Measurements from ENCODE around the gene DLG3.

The DLG3 gene

DNA sequence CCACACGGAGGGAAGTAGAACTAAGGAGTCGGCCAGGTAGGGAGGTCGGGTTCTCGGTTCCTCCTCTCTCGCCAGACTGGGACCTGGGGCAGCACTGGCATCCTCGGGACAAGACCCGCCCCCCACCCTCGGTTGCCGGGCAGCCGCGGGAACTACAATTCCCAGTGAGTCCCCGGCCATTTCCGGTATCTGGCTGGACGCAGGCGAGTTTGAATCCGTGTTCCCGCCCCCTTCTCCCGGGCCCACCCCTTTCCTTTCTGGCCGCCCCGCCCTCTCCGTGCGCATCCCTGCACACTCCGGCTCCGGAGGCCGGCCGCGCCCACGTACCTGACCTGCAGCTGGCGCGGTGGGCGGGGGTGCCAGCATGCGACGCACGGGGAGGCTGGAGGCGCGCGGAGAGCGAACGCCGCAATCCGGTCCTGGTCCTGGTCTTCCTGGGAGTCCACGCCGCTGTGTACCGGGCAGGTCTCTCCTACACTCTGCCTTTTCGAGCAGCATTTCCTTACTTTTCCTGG is 10.2 kb upstream of the DLG3 start:
- Histone ChIP-seq H3K4me1 (ENCODE audit: control insufficient read depth, insufficient read depth, low read depth, low read length) (peaks cover 7% of the 10 kb centered on the region), H3K18ac (ENCODE audit: low read depth in 1 of 2, low read length in 2 of 2) (peak overlapping the region; percentile 21 to 90), H3K9ac (ENCODE audit: low read length) (peak overlapping the region; percentile 90), H2AFZ (ENCODE audit: low read depth, low read length) (peak overlapping the region; percentile 95), H3K4me3 (ENCODE audit: insufficient read depth in 1 of 2, low read depth in 1 of 2, low read length in 2 of 2) (peak overlapping the region; percentile 76 to 93), H3K27ac (ENCODE audit: low read length, poor library complexity, severe bottlenecking) (no peak overlapping the region), H2BK120ac (ENCODE audit: low read depth, low read length) (no peak overlapping the region), H2BK12ac (ENCODE audit: low read length in 2 of 2) (no peak overlapping the region), H3K4ac (ENCODE audit: low read depth in 1 of 2, low read length in 2 of 2) (peak overlapping the region in 1 of 2 experiments; percentile 49), H3K23ac (ENCODE audit: low read length in 2 of 2) (peak overlapping the region in 1 of 2 experiments; percentile 23), H3K4me2 (ENCODE audit: low read length, poor library complexity, severe bottlenecking) (peak overlapping the region; percentile 74), H4K91ac (ENCODE audit: low read length) (no peak overlapping the region), H3K36me3 (ENCODE audit: control insufficient read depth in 1 of 2, insufficient read depth in 2 of 2, low read depth in 1 of 2, low read length in 2 of 2) (no peaks in the 10 kb centered on the region), H3K9me3 (ENCODE audit: control insufficient read depth, low read length) (no peaks in the 10 kb centered on the region), H3K27me3 (ENCODE audit: control insufficient read depth in 1 of 2, insufficient read depth in 1 of 2, low read length in 2 of 2) (peaks cover 0 to 35% of the 10 kb centered on the region in 2 experiments), H3K79me1 (replicated peaks; ENCODE audit: low read length, poor library complexity, severe bottlenecking) (no peaks in the 10 kb centered on the region), H2BK5ac (ENCODE audit: low read depth, low read length, poor library complexity, severe bottlenecking) (no peak overlapping the region), H4K8ac (ENCODE audit: low read length) (peak overlapping the region; percentile 69), H2BK15ac (ENCODE audit: low read depth, poor library complexity, severe bottlenecking) (no peak overlapping the region), H2AK5ac (ENCODE audit: low read length, severe bottlenecking) (no peak overlapping the region), H3K14ac (ENCODE audit: low read length in 2 of 2) (peak overlapping the region in 1 of 2 experiments; percentile 60)
- under 1% methylated on average over 34 of the region's 45 CpGs for WGBS
- DNase-seq: peak; percentile 82

DNA sequence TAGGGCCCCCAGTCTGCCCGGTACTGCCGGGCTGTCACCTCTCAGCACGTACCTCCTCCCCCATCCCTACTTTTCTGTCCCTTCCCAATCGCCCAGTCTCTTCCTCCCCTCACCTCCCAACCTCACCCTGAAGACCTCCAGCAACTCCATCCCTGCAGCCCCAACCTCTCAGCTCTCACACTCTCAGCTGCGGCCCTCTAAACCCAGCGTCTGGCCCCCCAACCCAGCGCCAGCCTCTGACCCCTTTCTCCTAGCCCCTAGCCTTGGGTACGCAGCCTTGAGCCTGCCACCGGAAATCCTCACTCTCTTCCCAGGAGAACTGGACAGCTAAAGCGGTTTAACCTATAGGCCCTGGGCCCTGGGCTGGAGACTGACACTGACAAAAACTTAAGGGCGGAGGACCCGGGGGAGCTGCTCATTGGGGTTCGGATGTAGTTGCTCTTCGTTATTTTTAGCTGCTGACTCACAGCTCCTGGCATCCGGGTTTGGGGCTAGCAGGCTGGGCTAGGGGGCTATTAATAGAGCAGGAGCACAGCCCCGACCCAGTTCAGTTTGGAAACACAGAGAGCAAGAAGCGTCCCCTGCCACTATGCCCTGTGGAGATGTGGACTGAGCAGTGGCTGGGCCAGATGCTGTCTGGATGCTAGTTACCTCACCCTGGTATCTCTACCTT is 9.6 kb upstream of the DLG3 start:
- Histone ChIP-seq H4K8ac (ENCODE audit: low read length) (peak overlapping the region; percentile 19), H2BK5ac (ENCODE audit: low read depth, low read length, poor library complexity, severe bottlenecking) (no peak overlapping the region), H3K14ac (ENCODE audit: low read length in 2 of 2) (peak overlapping the region in 1 of 2 experiments; percentile 60), H2AFZ (ENCODE audit: low read depth, low read length) (no peak overlapping the region), H3K9me3 (ENCODE audit: control insufficient read depth, low read length) (no peaks in the 10 kb centered on the region), H2BK120ac (ENCODE audit: low read depth, low read length) (peak overlapping the region; percentile 27), H3K4me1 (ENCODE audit: control insufficient read depth, insufficient read depth, low read depth, low read length) (peaks cover 7% of the 10 kb centered on the region), H3K27ac (ENCODE audit: low read length, poor library complexity, severe bottlenecking) (no peak overlapping the region), H3K27me3 (ENCODE audit: control insufficient read depth in 1 of 2, insufficient read depth in 1 of 2, low read length in 2 of 2) (peaks cover 0 to 34% of the 10 kb centered on the region in 2 experiments), H3K36me3 (ENCODE audit: control insufficient read depth in 1 of 2, insufficient read depth in 2 of 2, low read depth in 1 of 2, low read length in 2 of 2) (no peaks in the 10 kb centered on the region), H4K91ac (ENCODE audit: low read length) (no peak overlapping the region), H3K79me1 (replicated peaks; ENCODE audit: low read length, poor library complexity, severe bottlenecking) (no peaks in the 10 kb centered on the region), H3K18ac (ENCODE audit: low read depth in 1 of 2, low read length in 2 of 2) (peak overlapping the region; percentile 11 to 78), H2BK15ac (ENCODE audit: low read depth, poor library complexity, severe bottlenecking) (peak overlapping the region; percentile 33), H3K23ac (ENCODE audit: low read length in 2 of 2) (peak overlapping the region in 1 of 2 experiments; percentile 23), H3K9ac (ENCODE audit: low read length) (peak overlapping the region; percentile 86), H2AK5ac (ENCODE audit: low read length, severe bottlenecking) (no peak overlapping the region), H2BK12ac (ENCODE audit: low read length in 2 of 2) (peak overlapping the region in 1 of 2 experiments; percentile 18), H3K4ac (ENCODE audit: low read depth in 1 of 2, low read length in 2 of 2) (peak overlapping the region in 1 of 2 experiments; percentile 49), H3K4me2 (ENCODE audit: low read length, poor library complexity, severe bottlenecking) (peak overlapping the region; percentile 74), H3K4me3 (ENCODE audit: insufficient read depth in 1 of 2, low read depth in 1 of 2, low read length in 2 of 2) (peak overlapping the region; percentile 76 to 93)
- DNase-seq: peak; percentile 75
- WGBS: 6% methylated on average over 17 of the region's 17 CpGs

DNA sequence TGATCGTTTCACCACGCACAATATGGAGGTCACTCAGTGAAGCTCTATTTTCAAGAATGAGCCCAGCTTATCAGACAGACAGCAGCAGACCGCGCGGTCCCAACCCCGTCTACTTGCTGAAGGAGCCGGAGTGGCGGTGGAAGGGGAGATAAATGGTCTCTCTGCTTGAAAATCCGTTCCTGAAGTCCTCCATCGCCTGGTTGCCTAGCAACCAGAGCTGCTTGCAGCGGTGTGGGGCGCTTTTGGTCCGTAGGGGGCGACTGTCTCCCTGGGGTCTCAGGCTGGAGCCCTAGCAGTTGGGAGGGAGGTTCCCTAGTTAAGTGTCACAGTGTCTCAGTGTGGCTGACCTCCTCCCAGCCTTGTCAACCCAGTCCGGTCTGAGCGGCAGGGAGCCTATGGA is 8.3 kb upstream of the DLG3 start:
- Histone ChIP-seq H3K36me3 (ENCODE audit: control insufficient read depth in 1 of 2, insufficient read depth in 2 of 2, low read depth in 1 of 2, low read length in 2 of 2) (no peaks in the 10 kb centered on the region), H3K4me3 (ENCODE audit: insufficient read depth in 1 of 2, low read depth in 1 of 2, low read length in 2 of 2) (no peak overlapping the region), H2BK5ac (ENCODE audit: low read depth, low read length, poor library complexity, severe bottlenecking) (no peak overlapping the region), H3K27me3 (ENCODE audit: control insufficient read depth in 1 of 2, insufficient read depth in 1 of 2, low read length in 2 of 2) (peaks cover 3 to 37% of the 10 kb centered on the region in 2 experiments), H4K8ac (ENCODE audit: low read length) (no peak overlapping the region), H3K27ac (ENCODE audit: low read length, poor library complexity, severe bottlenecking) (no peak overlapping the region), H3K23ac (ENCODE audit: low read length in 2 of 2) (no peak overlapping the region), H3K4ac (ENCODE audit: low read depth in 1 of 2, low read length in 2 of 2) (no peak overlapping the region), H2AK5ac (ENCODE audit: low read length, severe bottlenecking) (no peak overlapping the region), H3K14ac (ENCODE audit: low read length in 2 of 2) (no peak overlapping the region), H2AFZ (ENCODE audit: low read depth, low read length) (no peak overlapping the region), H2BK120ac (ENCODE audit: low read depth, low read length) (no peak overlapping the region), H3K9me3 (ENCODE audit: control insufficient read depth, low read length) (no peaks in the 10 kb centered on the region), H3K4me1 (ENCODE audit: control insufficient read depth, insufficient read depth, low read depth, low read length) (peaks cover 7% of the 10 kb centered on the region), H3K9ac (ENCODE audit: low read length) (no peak overlapping the region), H2BK15ac (ENCODE audit: low read depth, poor library complexity, severe bottlenecking) (no peak overlapping the region), H4K91ac (ENCODE audit: low read length) (no peak overlapping the region), H3K79me1 (replicated peaks; ENCODE audit: low read length, poor library complexity, severe bottlenecking) (no peaks in the 10 kb centered on the region), H2BK12ac (ENCODE audit: low read length in 2 of 2) (no peak overlapping the region), H3K4me2 (ENCODE audit: low read length, poor library complexity, severe bottlenecking) (no peak overlapping the region), H3K18ac (ENCODE audit: low read depth in 1 of 2, low read length in 2 of 2) (no peak overlapping the region)
- 37% methylated on average over 16 of the region's 16 CpGs for WGBS
- DNase-seq: peak; percentile 8

DNA sequence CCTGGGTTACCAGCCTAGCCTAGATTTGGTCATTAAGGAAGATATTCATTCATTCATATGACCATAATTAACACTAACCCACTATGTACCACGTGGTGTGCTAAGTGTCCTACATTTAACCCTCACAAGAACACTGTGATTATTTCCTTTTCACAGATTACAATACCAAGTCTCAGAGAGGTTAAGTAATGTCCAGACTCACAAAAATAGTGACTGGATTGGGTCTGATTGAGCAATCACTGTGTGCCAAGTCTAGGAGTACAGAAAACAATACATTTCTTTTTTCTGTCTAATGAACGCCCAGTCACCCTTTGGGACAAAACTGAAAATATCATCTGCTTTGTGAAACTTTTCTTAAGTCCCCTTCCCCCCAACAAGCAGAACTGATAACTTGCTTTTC is 7.6 kb upstream of the DLG3 start:
- H4K8ac ChIP-seq (ENCODE audit: low read length): no peak overlapping the region
- peaks cover 7% of the 10 kb centered on the region for H3K4me1 ChIP-seq (ENCODE audit: control insufficient read depth, insufficient read depth, low read depth, low read length)
- no peak overlapping the region for H4K91ac ChIP-seq (ENCODE audit: low read length)
- no peak overlapping the region for H3K23ac ChIP-seq (ENCODE audit: low read length in 2 of 2)
- H3K36me3 ChIP-seq (ENCODE audit: control insufficient read depth in 1 of 2, insufficient read depth in 2 of 2, low read depth in 1 of 2, low read length in 2 of 2): no peaks in the 10 kb centered on the region
- H3K4me3 ChIP-seq (ENCODE audit: insufficient read depth in 1 of 2, low read depth in 1 of 2, low read length in 2 of 2): no peak overlapping the region
- H2BK120ac ChIP-seq (ENCODE audit: low read depth, low read length): no peak overlapping the region
- no peaks in the 10 kb centered on the region for H3K79me1 ChIP-seq (replicated peaks; ENCODE audit: low read length, poor library complexity, severe bottlenecking)
- H3K9me3 ChIP-seq (ENCODE audit: control insufficient read depth, low read length): no peaks in the 10 kb centered on the region
- no peak overlapping the region for H3K4me2 ChIP-seq (ENCODE audit: low read length, poor library complexity, severe bottlenecking)
- no peak overlapping the region for H3K18ac ChIP-seq (ENCODE audit: low read depth in 1 of 2, low read length in 2 of 2)
- no peak overlapping the region for H2BK5ac ChIP-seq (ENCODE audit: low read depth, low read length, poor library complexity, severe bottlenecking)
- H3K4ac ChIP-seq (ENCODE audit: low read depth in 1 of 2, low read length in 2 of 2): no peak overlapping the region
- DNase-seq: no peak
- no peak overlapping the region for H2AK5ac ChIP-seq (ENCODE audit: low read length, severe bottlenecking)
- peaks cover 3 to 41% of the 10 kb centered on the region in 2 experiments for H3K27me3 ChIP-seq (ENCODE audit: control insufficient read depth in 1 of 2, insufficient read depth in 1 of 2, low read length in 2 of 2)
- no peak overlapping the region for H2BK15ac ChIP-seq (ENCODE audit: low read depth, poor library complexity, severe bottlenecking)
- H3K9ac ChIP-seq (ENCODE audit: low read length): no peak overlapping the region
- H2AFZ ChIP-seq (ENCODE audit: low read depth, low read length): no peak overlapping the region
- WGBS: 70% methylated on average over 2 of the region's 2 CpGs
- no peak overlapping the region for H3K14ac ChIP-seq (ENCODE audit: low read length in 2 of 2)
- H3K27ac ChIP-seq (ENCODE audit: low read length, poor library complexity, severe bottlenecking): no peak overlapping the region
- no peak overlapping the region for H2BK12ac ChIP-seq (ENCODE audit: low read length in 2 of 2)

Measured in mesenchymal stem cell (in vitro differentiated cells and primary cell).